B cell (primary cell): ENCODE data around the gene PAX2. TPM values are rescaled to one million over a fixed set of nuclear protein-coding genes. Genes with fewer than 3 reads are reported as not detected.

Source experiments
- ATAC-seq: fragments of 200-7000 bp; cut with Tn5 transposase; one replicate; pipeline ENCODE4 v1.10.0; 2021; ENCODE audit warnings: low read depth, mild to moderate bottlenecking, moderate number of reproducible peaks, moderate library complexity
- CTCF ChIA-PET: fragments of 350-600 bp; sonication (Branson Sonifier 250); formaldehyde crosslinking; loops from one replicate; lab custom pipeline; 2021; ENCODE audit warnings: antibody characterized with exemption, inconsistent platforms; lab: Charles Lee
- POLR2A ChIA-PET: fragments of 350-600 bp; sonication (Branson Sonifier 250); formaldehyde crosslinking; loops from one replicate; lab custom pipeline; 2021; ENCODE audit warnings: antibody characterized with exemption; lab: Charles Lee
- DNase-seq: peaks from one replicate; pipeline ENCODE4 v3.0.0; 2013
- H2AFZ ChIP-seq: 2 replicates; pipeline ENCODE4 v1.6.1; 2012; ENCODE audit warnings: mild to moderate bottlenecking, low read depth, low read length; ENCODE audit not compliant: insufficient read depth, poor library complexity, severe bottlenecking
- H3K27ac ChIP-seq, 2 donors: 1 replicate in 1 of 2; 2 replicates in 1 of 2; pipeline ENCODE4 v1.5.1; 2012 to 2013; ENCODE audit warnings: low read length in 2 of 2, mild to moderate bottlenecking in 2 of 2, moderate library complexity in 1 of 2
- H3K27me3 ChIP-seq, 4 experiments: fragments of 200-600 bp in 1 of 4; sonication (generic) in 1 of 4; replicated peaks in 1 of 4; 1 replicate in 2 of 4; 2 replicates in 2 of 4; pipeline versions ENCODE4 v1.6.1 to v1.7.0; 2013 to 2016; ENCODE audit warnings: low read length in 3 of 4, mild to moderate bottlenecking in 2 of 4, mixed read lengths in 1 of 4, moderate library complexity in 1 of 4; ENCODE audit not compliant: insufficient read depth in 4 of 4, control insufficient read depth in 3 of 4; ENCODE audit errors: control extremely low read depth in 1 of 4
- H3K36me3 ChIP-seq, 2 experiments: replicated peaks in 1 of 2; 1 replicate in 1 of 2; 2 replicates in 1 of 2; pipeline versions ENCODE4 v1.6.1 to v1.7.1; 2013; ENCODE audit warnings: low read length in 1 of 2; ENCODE audit not compliant: insufficient read depth in 2 of 2, control insufficient read depth in 1 of 2; ENCODE audit errors: control extremely low read depth in 1 of 2, extremely low read depth in 1 of 2
- H3K4me1 ChIP-seq, 2 donors: fragments of 200-600 bp in 1 of 2; sonication (generic) in 1 of 2; 1 replicate in 1 of 2; 2 replicates in 1 of 2; pipeline versions ENCODE4 v1.5.1 to v1.6.1; 2013 to 2017; ENCODE audit warnings: low read length in 2 of 2; ENCODE audit not compliant: control insufficient read depth in 2 of 2, insufficient read depth in 2 of 2
- H3K4me2 ChIP-seq: replicated peaks from 2 replicates; pipeline ENCODE3; 2012; ENCODE audit warnings: mild to moderate bottlenecking, low read depth, low read length; ENCODE audit not compliant: poor library complexity, severe bottlenecking
- H3K4me3 ChIP-seq, 5 experiments: fragments of 200-600 bp in 1 of 5; sonication (generic) in 1 of 5; 1 replicate in 3 of 5; 2 replicates in 2 of 5; pipeline versions ENCODE4 v1.5.1 to v1.7.0; 2011 to 2016; ENCODE audit warnings: low read length in 4 of 5, mild to moderate bottlenecking in 4 of 5, low read depth in 2 of 5, control low read depth in 1 of 5, moderate library complexity in 1 of 5; ENCODE audit not compliant: insufficient read depth in 1 of 5; ENCODE audit errors: control extremely low read depth in 1 of 5, extremely low read depth in 1 of 5
- H3K79me2 ChIP-seq: fragments of 200-600 bp; sonication (generic); one replicate; pipeline ENCODE4 v1.6.0; 2016; ENCODE audit warnings: low read length; ENCODE audit not compliant: control insufficient read depth, insufficient read depth
- H3K9ac ChIP-seq: fragments of 200-600 bp; sonication (generic); 2 replicates; pipeline ENCODE4 v1.6.1; 2017; ENCODE audit warnings: mild to moderate bottlenecking, low read length, moderate library complexity
- H3K9me3 ChIP-seq, 3 donors: one replicate each; pipeline versions ENCODE4 v1.6.1 to v1.7.1; 2013; ENCODE audit warnings: low read length in 2 of 3; ENCODE audit not compliant: control insufficient read depth in 2 of 3, insufficient read depth in 1 of 3; ENCODE audit errors: control extremely low read depth in 1 of 3
- H4K20me1 ChIP-seq: 2 replicates; pipeline ENCODE4 v1.6.0; 2012; ENCODE audit warnings: mild to moderate bottlenecking, low read length; ENCODE audit not compliant: insufficient read depth, control insufficient read depth, poor library complexity, severe bottlenecking
- H3K27ac Mint-ChIP-seq: one replicate; pipeline ENCODE4 v1.8.0; 2021; ENCODE audit warnings: mixed read lengths
- H3K27me3 Mint-ChIP-seq: one replicate; pipeline ENCODE4 v1.8.0; 2021; ENCODE audit warnings: mixed read lengths
- H3K4me1 Mint-ChIP-seq: one replicate; pipeline ENCODE4 v1.8.0; 2021; ENCODE audit warnings: mixed read lengths
- H3K4me3 Mint-ChIP-seq: one replicate; pipeline ENCODE4 v1.8.0; 2021; ENCODE audit warnings: mixed read lengths
- H3K9me3 Mint-ChIP-seq: one replicate; pipeline ENCODE4 v1.8.0; 2022; ENCODE audit warnings: mixed read lengths; ENCODE audit not compliant: insufficient read depth
- CTCF ChIP-seq: fragments of 200-600 bp; IDR thresholded peaks from one replicate; pipeline ENCODE4 v1.8.0; 2022; ENCODE audit warnings: antibody characterized with exemption, mild to moderate bottlenecking
- EZH2 ChIP-seq: IDR thresholded peaks from 2 replicates; pipeline ENCODE4 v1.6.1; 2012; ENCODE audit warnings: borderline replicate concordance, low read depth, mild to moderate bottlenecking, moderate library complexity, low read length; ENCODE audit not compliant: insufficient read depth, poor library complexity, severe bottlenecking
- WGBS: methylation state at CpG from one replicate; pipeline ENCODE4 v1.1.5; 2013; ENCODE audit warnings: missing lambda C conversion rate; ENCODE audit not compliant: insufficient coverage; 5-methylcytosine and 5-hydroxymethylcytosine counted together
- intact Hi-C: fragments of 100-400 bp; cut with micrococcal nuclease; formaldehyde crosslinking; loops from one replicate; pipeline ENCODE4 v1.10.0; 2022
- polyA plus RNA-seq: library from polyadenylated mRNA; depleted of rRNA; stranded (reverse); fragments of >200 nt; gene quantifications from 2 replicates; pipeline ENCODE4 v1.2.3, GENCODE V29; 2012
- total RNA-seq, 2 donors: library from RNA; stranded (reverse); fragments of 120-200 nt in 1 of 2; gene quantifications; 1 replicate in 1 of 2; 2 replicates in 1 of 2; pipeline versions ENCODE4 v1.2.3 to v1.2.4, GENCODE V29; 2013 to 2022

The PAX2 gene
- total and polyA plus RNA-seq, 2 donors (not counting 1 experiment from before 2014, with no cell fraction given): 0.12 TPM; not detected in 1

- 43% methylated on average over 4 of the region's 5 CpGs for WGBS
- Histone ChIP-seq H3K4me3 (no peak overlapping the region), H3K9me3 (no peaks in the 10 kb centered on the region), H3K79me2 (no peaks in the 10 kb centered on the region), H3K27ac (no peak overlapping the region), H2AFZ (no peak overlapping the region), H3K4me1 (no peaks in the 10 kb centered on the region), H3K27me3 (peaks cover 0 to 55% (median 25%) of the 10 kb centered on the region in 4 experiments), H3K36me3 (no peaks in the 10 kb centered on the region), H4K20me1 (no peaks in the 10 kb centered on the region), H3K4me2 (no peak overlapping the region), H3K9ac (no peak overlapping the region)
- Mint-ChIP-seq H3K4me3 (no peak overlapping the region), H3K4me1 (no peaks in the 10 kb centered on the region), H3K27me3 (peaks cover 74% of the 10 kb centered on the region), H3K9me3 (no peaks in the 10 kb centered on the region), H3K27ac (no peak overlapping the region)
- POLR2A ChIA-PET: no interaction called here
- TF ChIP-seq CTCF (no peak), EZH2 (no peak)
- ATAC-seq (no peak), DNase-seq (no peak)
- intact Hi-C loops: no loop called here
- CTCF ChIA-PET: no interaction called here
These were observed 15.3 kb downstream of the PAX2 start for GRCh38 chr10:100760726-100761125.

GRCh38 chr10:100761191-100761590 is 15.8 kb downstream of the PAX2 start:
- POLR2A ChIA-PET: no interaction called here
- Histone ChIP-seq H3K36me3 (no peaks in the 10 kb centered on the region), H3K9me3 (no peaks in the 10 kb centered on the region), H3K9ac (no peak overlapping the region), H3K27me3 (peaks cover 0 to 50% (median 25%) of the 10 kb centered on the region in 4 experiments), H3K27ac (no peak overlapping the region), H2AFZ (no peak overlapping the region), H3K4me3 (no peak overlapping the region), H3K4me2 (no peak overlapping the region), H3K4me1 (no peaks in the 10 kb centered on the region), H3K79me2 (no peaks in the 10 kb centered on the region), H4K20me1 (no peaks in the 10 kb centered on the region)
- Mint-ChIP-seq H3K4me3 (no peak overlapping the region), H3K27me3 (peaks cover 71% of the 10 kb centered on the region), H3K9me3 (no peaks in the 10 kb centered on the region), H3K4me1 (no peaks in the 10 kb centered on the region), H3K27ac (no peak overlapping the region)
- DNase-seq (no peak), ATAC-seq (no peak)
- WGBS: 71% methylated on average over 4 of the region's 7 CpGs
- CTCF ChIA-PET: no interaction called here
- intact Hi-C loops: no loop called here
- TF ChIP-seq EZH2: no peak
- TF ChIP-seq CTCF: no peak
